CD4-positive, alpha-beta T cell treated with Interleukin-15 for 4 hours (primary cell): ENCODE data around the gene FAM167B.
"Not testable (repeated sequence)": the region's sequence is repeated elsewhere in the genome, so short reads cannot be mapped to it uniquely, and the experiment has no call there.

Experiments used
- DNase-seq: peaks from one replicate; pipeline ENCODE4 v3.0.0-alpha.2; 2020; ENCODE audit warnings: low spot score

Gene FAM167B

DNA sequence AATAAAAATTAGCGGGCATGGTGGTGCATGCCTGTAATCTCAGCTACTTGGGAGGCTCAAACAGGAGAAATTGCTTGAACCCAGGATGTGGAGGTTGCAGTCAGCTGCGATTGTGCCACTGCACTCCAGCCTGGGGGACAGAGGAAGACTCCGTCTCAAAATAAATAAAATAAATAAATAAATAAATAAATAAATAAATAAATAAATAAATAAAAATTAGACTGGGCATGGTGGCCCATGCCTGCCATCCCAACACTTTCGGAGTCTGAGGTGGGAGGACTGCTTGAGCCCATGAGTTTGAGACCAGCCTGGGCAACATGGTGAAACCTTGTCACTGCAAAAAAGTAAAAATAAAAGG lies 16.2 kb downstream of the FAM167B start:
- DNase-seq, result not testable (repeated sequence)

DNA sequence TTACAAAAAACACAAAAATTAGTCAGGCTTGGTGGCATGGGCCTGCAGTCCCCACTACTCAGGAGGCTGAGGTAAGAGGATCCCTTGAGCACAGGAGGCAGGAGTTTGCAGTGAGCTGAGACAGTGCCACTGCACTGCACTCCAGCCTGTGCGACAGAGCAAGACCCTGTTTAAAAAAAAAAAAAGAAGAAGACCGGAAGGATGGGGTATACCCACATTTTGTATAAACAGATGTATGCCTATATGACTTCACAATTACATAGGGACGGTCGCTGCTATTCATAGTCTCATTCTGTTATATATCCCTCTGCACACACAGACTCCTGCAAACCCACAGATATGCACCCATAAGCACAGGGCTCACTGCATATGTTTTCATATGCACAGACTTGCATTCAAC lies 16.7 kb downstream of the FAM167B start:
- DNase-seq, result no peak

DNA sequence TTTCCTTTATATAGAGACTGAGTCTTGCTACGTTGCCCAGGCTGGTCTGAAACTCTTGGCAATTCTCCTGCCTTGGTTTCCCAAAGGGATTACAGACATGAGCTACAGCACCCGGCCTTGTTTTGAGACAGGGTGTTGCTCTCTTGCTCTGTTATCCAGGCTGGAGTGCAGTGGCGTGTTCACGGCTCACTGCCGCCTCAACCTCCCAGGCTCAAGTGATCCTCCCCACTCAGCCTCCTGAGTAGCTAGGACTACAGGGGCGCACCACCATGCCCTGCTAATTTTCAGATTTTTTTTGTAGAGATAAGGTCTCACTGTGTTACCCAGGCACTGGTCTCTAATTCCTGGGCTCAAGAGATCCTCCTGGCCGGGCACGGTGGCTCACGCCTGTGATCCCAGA lies 18.8 kb downstream of the FAM167B start:
- no peak for DNase-seq

DNA sequence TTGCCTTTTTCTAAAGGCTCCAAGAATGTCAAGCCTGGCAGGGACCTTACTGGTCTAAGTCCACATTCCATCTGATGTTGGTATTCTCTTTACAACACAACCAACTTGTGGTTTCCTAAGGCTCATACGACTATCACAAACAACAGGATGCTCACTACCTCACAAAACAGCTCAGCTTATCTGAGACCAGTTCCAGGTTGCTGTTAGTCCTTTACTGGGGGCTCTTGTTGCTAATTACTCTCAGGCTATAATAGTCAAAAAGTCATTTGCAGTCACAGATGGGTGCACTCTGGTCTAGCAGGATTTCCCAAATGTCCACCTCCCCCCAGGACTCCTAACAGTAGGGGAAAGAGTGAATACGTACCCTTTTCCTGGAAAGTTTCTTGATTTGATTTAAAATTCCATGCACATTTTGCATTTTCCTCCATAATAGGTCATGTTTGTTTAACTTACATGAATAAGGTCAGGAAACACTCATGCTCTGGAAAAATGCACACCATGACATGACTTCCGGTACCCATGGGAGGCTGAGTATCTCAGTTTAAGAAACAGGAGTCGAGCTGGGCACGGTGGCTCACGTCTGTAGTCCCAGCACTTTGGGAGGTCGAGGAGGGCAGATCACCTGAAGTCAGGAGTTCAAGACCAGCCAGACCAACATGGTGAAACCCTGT lies 20.0 kb downstream of the FAM167B start:
- no peak for DNase-seq

DNA sequence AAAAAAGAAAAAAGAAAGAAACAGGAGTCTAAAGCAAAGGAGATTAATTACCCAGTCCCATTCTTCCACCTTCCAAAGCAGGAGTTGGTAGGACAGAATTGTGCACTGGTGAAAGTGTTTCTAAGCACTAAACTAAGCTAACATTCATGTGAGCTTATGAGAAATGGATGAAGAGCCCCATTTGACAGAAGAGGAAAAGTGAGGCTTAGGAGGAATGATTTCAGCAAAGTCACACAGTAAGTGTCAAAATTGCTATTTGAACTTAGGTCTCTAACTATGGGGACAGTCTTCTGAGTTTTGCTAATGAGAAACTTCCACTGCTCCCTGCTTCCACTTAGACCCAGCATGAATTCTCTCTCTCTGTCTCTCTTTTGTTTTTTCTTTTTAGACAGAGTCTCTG lies 22.7 kb downstream of the FAM167B start:
- DNase-seq, result no peak

DNA sequence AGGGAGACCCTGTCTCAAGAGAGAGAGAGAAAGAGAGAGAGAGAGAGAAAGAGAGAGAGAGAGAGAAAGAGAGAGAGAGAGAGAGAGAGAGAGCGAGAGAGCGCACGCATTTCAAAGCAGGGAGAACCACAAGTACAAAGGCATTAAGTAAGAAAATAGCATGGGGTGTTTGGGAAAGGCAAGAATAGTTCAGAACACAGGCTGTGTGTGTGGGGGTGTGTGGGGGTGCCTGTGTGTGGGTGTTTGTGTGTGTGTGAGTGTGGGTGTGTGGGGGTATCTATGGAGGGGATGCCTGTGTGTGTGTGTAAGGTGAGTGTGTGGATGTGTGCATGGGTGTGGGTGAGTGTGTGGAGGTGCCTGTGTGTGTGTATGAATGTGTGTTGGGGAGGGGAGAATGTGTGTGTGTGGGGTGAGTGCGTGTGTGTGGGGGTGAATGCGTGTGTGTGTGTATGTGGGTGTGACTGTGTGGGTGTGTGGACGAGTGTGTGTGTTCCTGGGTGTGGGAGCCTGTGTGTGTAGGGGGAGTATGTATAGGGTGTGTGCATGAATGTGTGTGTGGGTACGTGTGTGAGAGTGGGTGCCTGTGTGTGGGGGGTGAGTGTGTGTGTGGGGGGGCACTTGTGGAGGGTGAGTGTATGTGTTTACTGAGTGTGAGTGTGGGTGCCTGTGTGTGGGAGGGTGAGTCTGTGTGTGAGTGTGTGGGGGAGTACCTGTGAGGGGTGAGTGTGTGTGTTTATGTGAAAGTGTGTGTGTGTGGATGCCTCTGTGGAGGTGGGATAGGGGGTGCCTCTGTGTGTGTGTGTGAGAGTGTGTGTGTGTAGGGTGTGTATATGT lies 25.8 kb downstream of the FAM167B start:
- no peak for DNase-seq

DNA sequence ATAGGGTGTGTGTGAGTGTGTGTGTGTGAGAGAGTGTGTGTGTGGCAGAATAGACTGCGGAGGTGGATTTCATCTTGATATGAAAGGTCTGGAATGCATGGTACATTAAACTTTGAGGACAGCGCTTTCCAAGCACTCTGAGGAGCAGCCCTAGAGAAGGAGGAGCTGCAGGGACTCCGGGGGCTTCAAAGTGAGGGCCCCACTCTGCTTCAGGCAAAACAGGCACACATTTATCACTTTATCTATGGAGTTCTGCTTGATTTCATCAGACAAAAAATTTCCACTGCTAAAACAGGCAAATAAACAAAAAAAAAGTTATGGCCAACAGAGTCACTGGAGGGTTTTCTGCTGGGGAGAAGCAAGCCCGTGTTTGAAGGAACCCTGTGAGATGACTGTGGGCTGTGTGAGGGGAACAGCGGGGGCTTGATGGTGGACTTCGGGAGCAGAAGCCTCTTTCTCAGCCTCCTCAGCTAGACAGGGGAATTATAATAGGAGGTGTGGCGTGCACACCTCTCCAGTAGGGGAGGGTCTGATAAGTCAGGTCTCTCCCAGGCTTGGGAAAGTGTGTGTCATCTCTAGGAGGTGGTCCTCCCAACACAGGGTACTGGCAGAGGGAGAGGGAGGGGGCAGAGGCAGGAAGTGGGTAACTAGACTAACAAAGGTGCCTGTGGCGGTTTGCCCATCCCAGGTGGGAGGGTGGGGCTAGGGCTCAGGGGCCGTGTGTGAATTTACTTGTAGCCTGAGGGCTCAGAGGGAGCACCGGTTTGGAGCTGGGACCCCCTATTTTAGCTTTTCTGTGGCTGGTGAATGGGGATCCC lies 26.6 kb downstream of the FAM167B start:
- DNase-seq, result peak; percentile 87

DNA sequence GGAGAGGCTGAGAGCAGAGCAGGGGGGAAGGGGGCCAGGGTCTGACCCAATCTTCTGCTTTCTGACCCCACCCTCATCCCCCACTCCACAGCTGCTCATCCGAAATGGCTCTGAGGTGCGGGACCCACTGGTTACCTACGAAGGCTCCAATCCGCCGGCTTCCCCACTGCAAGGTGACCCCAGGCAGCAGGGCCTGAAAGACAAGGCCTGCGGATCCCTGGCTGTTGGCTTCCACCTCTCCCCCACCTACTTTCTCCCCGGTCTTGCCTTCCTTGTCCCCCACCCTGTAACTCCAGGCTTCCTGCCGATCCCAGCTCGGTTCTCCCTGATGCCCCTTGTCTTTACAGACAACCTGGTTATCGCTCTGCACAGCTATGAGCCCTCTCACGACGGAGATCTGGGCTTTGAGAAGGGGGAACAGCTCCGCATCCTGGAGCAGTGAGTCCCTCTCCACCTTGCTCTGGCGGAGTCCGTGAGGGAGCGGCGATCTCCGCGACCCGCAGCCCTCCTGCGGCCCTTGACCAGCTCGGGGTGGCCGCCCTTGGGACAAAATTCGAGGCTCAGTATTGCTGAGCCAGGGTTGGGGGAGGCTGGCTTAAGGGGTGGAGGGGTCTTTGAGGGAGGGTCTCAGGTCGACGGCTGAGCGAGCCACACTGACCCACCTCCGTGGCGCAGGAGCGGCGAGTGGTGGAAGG lies 27.8 kb downstream of the FAM167B start:
- DNase-seq, result no peak

DNA sequence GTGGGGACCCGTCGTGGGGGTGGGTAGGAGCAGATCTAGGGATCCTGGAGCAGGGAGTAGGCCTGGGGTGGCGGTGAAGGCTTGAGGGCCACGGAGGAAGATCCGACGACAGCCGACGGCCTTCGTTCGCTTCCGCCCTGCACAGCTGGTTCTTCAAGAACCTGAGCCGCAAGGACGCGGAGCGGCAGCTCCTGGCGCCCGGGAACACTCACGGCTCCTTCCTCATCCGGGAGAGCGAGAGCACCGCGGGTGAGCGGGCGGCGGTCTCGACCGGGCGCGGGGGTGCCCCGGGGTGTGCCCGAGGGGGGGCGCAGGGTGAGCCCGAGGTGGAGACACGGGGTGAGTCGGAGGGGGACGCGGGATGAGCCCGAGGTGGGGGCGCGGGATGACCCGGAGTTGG lies 28.4 kb downstream of the FAM167B start:
- no peak for DNase-seq

DNA sequence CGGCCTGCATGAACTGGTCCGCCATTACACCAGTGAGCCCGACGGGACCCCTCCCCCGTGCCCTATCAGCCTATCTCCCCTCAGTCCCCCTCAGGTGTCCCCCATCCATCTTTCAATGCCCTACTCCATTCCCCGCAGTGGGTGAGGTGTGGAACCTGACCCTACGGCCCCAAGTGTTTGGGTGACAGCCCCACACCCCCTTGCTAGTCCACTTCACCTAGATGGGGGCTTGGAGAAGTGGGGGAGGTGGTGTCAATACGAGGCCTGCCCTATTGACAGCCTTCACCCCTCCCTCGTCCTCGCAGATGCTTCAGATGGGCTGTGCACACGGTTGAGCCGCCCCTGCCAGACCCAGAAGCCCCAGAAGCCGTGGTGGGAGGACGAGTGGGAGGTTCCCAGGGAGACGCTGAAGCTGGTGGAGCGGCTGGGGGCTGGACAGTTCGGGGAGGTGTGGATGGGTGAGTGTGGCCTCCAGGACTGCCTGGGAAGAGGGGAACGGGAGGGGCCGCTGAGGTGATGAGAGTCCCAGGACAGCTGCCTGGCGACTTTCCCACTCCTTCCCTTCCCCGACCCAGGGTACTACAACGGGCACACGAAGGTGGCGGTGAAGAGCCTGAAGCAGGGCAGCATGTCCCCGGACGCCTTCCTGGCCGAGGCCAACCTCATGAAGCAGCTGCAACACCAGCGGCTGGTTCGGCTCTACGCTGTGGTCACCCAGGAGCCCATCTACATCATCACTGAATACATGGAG lies 29.2 kb downstream of the FAM167B start:
- DNase-seq, result no peak

DNA sequence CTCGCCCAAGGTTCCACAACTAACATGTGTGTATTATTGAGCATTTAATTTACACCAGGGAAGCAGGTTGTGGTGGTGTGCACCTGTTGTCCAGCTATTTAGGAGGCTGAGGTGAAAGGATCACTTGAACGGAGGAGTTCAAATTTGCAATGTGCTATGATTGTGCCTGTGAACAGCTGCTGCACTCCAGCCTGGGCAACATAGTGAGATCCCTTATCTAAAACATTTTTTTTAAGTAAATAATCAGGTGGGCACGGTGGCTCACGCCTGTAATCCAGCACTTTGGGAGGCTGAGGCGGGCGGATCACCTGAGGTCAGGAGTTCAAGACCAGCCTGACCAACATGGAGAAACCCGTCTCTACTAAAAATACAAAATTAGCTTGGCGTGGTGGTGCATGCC lies 37.8 kb downstream of the FAM167B start:
- not testable (repeated sequence) for DNase-seq

DNA sequence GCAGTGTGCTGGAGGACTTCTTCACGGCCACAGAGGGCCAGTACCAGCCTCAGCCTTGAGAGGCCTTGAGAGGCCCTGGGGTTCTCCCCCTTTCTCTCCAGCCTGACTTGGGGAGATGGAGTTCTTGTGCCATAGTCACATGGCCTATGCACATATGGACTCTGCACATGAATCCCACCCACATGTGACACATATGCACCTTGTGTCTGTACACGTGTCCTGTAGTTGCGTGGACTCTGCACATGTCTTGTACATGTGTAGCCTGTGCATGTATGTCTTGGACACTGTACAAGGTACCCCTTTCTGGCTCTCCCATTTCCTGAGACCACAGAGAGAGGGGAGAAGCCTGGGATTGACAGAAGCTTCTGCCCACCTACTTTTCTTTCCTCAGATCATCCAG lies 38.6 kb downstream of the FAM167B start:
- DNase-seq, result no peak

DNA sequence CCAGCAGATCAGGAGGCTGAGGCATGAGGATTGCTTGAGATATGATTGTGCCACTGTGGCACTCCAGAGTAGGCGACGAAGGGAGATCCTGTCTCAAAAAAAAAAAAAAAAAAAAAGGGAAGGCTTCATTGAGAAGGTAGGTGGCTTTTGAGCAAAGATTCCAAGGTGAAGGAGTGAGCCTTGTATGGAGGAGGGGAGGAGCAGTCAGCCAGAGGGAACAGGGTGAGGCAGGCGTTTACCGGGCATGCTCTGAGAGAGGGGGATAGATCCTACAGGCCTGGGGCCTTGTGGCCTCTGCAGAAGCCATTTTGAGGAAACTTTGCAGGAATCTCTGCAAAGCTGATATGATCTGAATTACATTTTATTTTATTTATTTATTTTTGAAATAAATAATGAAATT lies 39.7 kb downstream of the FAM167B start:
- no peak for DNase-seq

DNA sequence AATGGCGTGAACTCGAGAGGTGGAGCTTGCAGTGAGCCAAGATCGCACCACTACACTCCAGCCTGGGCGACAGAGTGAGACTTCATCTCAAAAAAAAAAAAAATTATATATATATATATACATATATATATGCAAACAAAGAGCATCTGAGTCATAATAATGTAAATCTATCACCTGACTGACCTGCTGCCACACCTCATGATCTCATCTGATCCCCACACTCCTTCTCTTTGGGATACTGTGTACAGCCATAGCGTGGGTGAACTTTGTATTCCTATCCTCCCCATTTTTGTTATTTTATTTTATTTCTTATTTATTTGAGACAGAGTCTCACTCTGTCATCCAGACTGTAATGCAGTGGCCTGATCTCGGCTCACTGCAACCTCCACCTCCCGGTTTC lies 42.2 kb downstream of the FAM167B start:
- no peak for DNase-seq

DNA sequence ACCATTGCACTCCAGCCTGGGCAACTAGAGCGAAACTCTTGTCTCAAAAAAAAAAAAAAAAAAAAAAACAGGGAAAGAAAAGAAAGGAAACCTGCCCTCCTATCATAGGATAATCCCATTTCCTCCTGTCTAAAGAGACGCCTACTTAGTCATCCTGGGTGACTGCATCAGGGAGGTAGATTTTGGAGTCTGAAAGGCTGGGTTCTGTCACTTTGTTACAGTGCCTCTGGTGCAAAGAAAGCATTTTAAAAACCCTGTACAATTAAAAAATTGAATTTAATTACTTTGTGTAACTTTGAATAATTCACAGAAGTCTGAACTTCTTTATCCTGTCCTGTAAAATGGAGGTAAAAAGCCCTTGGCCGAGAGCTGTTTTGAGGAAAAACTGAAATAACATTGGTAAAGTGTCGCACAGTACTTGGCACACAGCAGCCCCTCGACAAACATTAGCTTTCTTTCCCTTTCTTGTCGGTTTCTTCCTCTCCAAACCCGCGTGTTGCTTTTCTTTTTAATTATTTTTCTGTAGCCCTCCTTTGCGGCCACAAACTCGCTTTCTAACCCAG lies 44.2 kb downstream of the FAM167B start:
- no peak for DNase-seq

DNA sequence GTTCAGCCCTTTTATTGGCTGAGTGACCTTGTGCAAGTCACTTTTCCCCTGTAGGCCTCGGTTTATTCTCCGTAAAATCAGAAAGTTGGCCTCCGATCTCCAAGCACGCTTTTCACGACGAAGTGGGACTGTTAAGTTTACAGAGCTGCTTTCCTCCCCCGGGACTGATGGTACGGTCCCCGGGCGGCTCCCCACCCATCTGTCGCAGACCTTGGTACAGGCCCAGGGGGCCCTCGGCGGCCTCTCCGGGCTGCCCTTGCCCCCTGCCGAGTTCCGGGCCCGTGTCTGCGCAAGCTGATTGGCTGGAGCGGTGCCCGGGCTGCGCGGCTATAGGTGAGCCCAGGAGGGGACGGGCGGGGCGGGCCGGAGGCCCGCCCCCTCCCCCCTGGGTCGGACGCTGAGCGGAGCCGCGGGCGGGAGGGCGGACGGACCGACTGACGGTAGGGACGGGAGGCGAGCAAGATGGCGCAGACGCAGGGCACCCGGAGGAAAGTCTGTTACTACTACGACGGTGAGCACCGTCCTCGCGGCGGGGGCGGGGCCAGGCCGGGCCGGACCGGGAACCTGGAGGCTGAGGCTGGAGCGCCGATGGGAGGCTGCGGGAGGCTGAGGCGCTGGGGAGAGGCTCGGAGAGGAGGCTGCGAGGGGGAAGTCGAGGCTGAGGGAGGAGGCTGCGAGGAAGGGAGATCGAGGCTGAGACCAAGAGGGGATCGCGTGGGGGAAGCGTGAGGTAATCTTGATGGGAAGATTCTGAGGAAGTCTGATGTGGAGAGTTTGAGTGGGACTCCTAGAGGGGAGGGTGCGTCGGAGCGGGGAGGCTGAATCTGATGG lies 44.9 kb downstream of the FAM167B start, which contains the start of gene HDAC1:
TSS of gene HDAC1 (plus strand) at position 376 of the 831 bp plus-strand sequence. CDS start at position 463, 87 bp downstream.
- DNase-seq, result peak; percentile 99

DNA sequence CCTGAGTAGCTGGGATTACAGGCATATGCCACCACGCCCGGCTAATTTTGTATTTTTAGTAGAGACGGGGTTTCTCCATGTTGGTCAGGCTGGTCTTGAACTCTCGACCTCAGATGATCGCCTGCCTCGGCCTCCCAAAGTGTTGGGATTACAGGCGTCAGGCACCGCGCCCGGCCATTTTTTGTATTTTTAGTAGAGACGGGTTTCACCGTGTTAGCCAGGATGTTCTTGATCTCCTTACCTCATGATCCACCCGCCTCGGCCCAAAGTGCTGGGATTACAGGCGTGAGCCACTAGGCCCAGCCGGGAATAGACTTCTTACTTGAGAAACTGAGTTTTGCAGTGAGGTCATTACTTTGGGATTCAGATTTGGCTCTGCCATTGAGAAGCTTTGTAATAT lies 51.2 kb downstream of the FAM167B start:
- not testable (repeated sequence) for DNase-seq
